ENCODE results near the gene CDYL2. TPM values are rescaled to one million over a fixed set of nuclear protein-coding genes. Genes with fewer than 3 reads are reported as not detected.
A peak's percentile ranks its signal among the peaks of the same experiment; 100 is the strongest.

Gene CDYL2
- total and polyA plus RNA-seq, 4 experiments from 2014 or later: 0.91 to 42.4 (median 20.0) TPM

- H3K27ac Mint-ChIP-seq: no peak overlapping the region
- peaks cover 53 to 63% of the 10 kb centered on the region in 2 donors for H3K36me3 Mint-ChIP-seq
- no peaks in the 10 kb centered on the region for H3K4me1 Mint-ChIP-seq
- H3K27me3 ChIP-seq (ENCODE audit: insufficient read depth, low read length): no peaks in the 10 kb centered on the region
- intact Hi-C loops (cut with micrococcal nuclease): no loop called here
- no peak overlapping the region for H3K4me3 Mint-ChIP-seq
- DNase-seq: no peak
- H3K36me3 ChIP-seq (ENCODE audit: insufficient read depth, low read length): peaks cover 12% of the 10 kb centered on the region
- CTCF ChIA-PET (ENCODE audit: partially characterized antibody): interaction anchor here (1.0 kb wide), 1 partner anchor 87 kb away, joined by 3 read pairs; no protein-coding TSS in a partner anchor
- no peaks in the 10 kb centered on the region for H3K9me3 Mint-ChIP-seq
- no peak overlapping the region for H3K27ac ChIP-seq (ENCODE audit: low read depth, low read length)
- H3K9me3 ChIP-seq (ENCODE audit: control insufficient read depth in 1 of 2, low read length in 2 of 2): no peaks in the 10 kb centered on the region
- no peaks in the 10 kb centered on the region for H3K27me3 Mint-ChIP-seq
- H3K4me1 ChIP-seq (ENCODE audit: insufficient read depth, low read length): no peaks in the 10 kb centered on the region
- no peak overlapping the region for H3K4me3 ChIP-seq (ENCODE audit: low read length in 2 of 2)
- POLR2A ChIA-PET (ENCODE audit: partially characterized antibody): interaction anchor here (0.7 to 1.6 kb wide), 2 partner anchors 35 to 190 kb away, joined by 4 to 5 read pairs; no protein-coding TSS in a partner anchor
Measured at GRCh38 chr16:80614908-80615671, 189.3 kb downstream of the CDYL2 start.

GRCh38 chr16:80612461-80613017, 191.9 kb downstream of the CDYL2 start:
- ChIA-PET CTCF (ENCODE audit: partially characterized antibody) (interaction anchor here (1.9 kb wide), 1 partner anchor 212 kb away, joined by 6 read pairs; no protein-coding TSS in a partner anchor), POLR2A (ENCODE audit: partially characterized antibody) (no interaction called here)
- no peak overlapping the region for H3K4me3 ChIP-seq (ENCODE audit: low read length in 2 of 2)
- intact Hi-C loops (cut with micrococcal nuclease): no loop called here
- DNase-seq: no peak
- H3K36me3 ChIP-seq (ENCODE audit: insufficient read depth, low read length): no peaks in the 10 kb centered on the region
- Mint-ChIP-seq H3K36me3 (peaks cover 56 to 73% of the 10 kb centered on the region in 2 donors), H3K4me3 (no peak overlapping the region), H3K27me3 (no peaks in the 10 kb centered on the region), H3K4me1 (peaks cover 0 to 2% (median 0%) of the 10 kb centered on the region in 4 donors), H3K9me3 (no peaks in the 10 kb centered on the region), H3K27ac (no peak overlapping the region)
- no peaks in the 10 kb centered on the region for H3K9me3 ChIP-seq (ENCODE audit: control insufficient read depth in 1 of 2, low read length in 2 of 2)
- H3K27ac ChIP-seq (ENCODE audit: low read depth, low read length): no peak overlapping the region
- H3K4me1 ChIP-seq (ENCODE audit: insufficient read depth, low read length): no peaks in the 10 kb centered on the region
- H3K27me3 ChIP-seq (ENCODE audit: insufficient read depth, low read length): no peaks in the 10 kb centered on the region

GRCh38 chr16:80611930-80612327, 192.5 kb downstream of the CDYL2 start:
- H3K4me1 ChIP-seq (ENCODE audit: insufficient read depth, low read length): peaks cover under 1% of the 10 kb centered on the region
- H3K36me3 ChIP-seq (ENCODE audit: insufficient read depth, low read length): no peaks in the 10 kb centered on the region
- no peak for DNase-seq
- H3K36me3 Mint-ChIP-seq: peaks cover 57 to 77% of the 10 kb centered on the region in 2 donors
- intact Hi-C loops (cut with micrococcal nuclease): no loop called here
- H3K9me3 Mint-ChIP-seq: peaks cover 0 to 2% (median 0%) of the 10 kb centered on the region in 8 donors
- no peaks in the 10 kb centered on the region for H3K27me3 Mint-ChIP-seq
- no peak overlapping the region for H3K27ac Mint-ChIP-seq
- no peaks in the 10 kb centered on the region for H3K9me3 ChIP-seq (ENCODE audit: control insufficient read depth in 1 of 2, low read length in 2 of 2)
- H3K4me3 ChIP-seq (ENCODE audit: low read length in 2 of 2): no peak overlapping the region
- no peak overlapping the region for H3K27ac ChIP-seq (ENCODE audit: low read depth, low read length)
- H3K4me3 Mint-ChIP-seq: no peak overlapping the region
- no peaks in the 10 kb centered on the region for H3K27me3 ChIP-seq (ENCODE audit: insufficient read depth, low read length)
- peaks cover 0 to 4% (median 3%) of the 10 kb centered on the region in 4 donors for H3K4me1 Mint-ChIP-seq
- CTCF ChIA-PET (ENCODE audit: partially characterized antibody): no interaction called here
- POLR2A ChIA-PET (ENCODE audit: partially characterized antibody): no interaction called here

DNA sequence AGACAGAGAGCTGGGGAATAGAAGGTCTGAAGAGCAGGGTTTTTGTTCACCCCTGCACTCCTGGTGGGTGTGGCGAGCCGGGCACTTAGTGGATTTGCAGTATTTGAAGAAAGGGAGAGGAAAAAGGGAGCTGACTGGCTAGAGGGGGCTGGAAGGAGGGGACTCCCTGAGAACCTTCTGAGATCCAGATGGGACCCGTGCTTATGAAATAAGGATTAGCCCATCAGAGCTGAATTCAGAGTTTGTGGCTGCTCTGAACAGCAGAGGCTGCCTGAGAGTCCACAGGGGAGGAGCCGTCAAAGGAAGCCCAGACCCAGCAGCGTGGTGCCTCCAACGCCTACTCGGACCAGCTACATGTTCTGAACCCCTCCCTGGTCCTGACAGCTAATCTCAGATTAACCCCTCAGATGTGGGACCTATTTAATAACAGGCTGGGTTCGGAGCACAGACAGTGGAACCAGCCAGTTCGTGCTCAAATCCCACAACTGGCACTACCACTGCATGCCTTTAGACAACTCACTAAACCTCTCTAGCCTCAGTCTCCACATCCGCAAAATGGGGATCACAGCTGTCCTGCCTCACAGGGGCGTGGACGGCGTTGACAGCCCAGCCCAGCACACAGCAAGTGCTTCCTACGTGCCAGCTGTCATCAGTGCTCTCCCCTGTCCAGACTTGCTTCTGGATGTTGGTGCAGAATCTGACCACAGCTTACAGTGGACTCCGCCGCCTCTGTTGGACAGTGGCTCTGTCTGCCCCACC, 193.0 kb downstream of the CDYL2 start:
- H3K27me3 Mint-ChIP-seq: no peaks in the 10 kb centered on the region
- no peak overlapping the region for H3K4me3 ChIP-seq (ENCODE audit: low read length in 2 of 2)
- no peaks in the 10 kb centered on the region for H3K27me3 ChIP-seq (ENCODE audit: insufficient read depth, low read length)
- peaks cover 6% of the 10 kb centered on the region for H3K4me1 ChIP-seq (ENCODE audit: insufficient read depth, low read length)
- no peak for DNase-seq
- ChIA-PET POLR2A (ENCODE audit: partially characterized antibody) (no interaction called here), CTCF (ENCODE audit: partially characterized antibody) (no interaction called here)
- no peak overlapping the region for H3K27ac ChIP-seq (ENCODE audit: low read depth, low read length)
- no peaks in the 10 kb centered on the region for H3K36me3 ChIP-seq (ENCODE audit: insufficient read depth, low read length)
- intact Hi-C loops (cut with micrococcal nuclease): no loop called here
- H3K9me3 ChIP-seq (ENCODE audit: control insufficient read depth in 1 of 2, low read length in 2 of 2): no peaks in the 10 kb centered on the region
- no peak overlapping the region for H3K4me3 Mint-ChIP-seq
- peaks cover 6 to 10% (median 8%) of the 10 kb centered on the region in 4 donors for H3K4me1 Mint-ChIP-seq
- no peak overlapping the region for H3K27ac Mint-ChIP-seq
- peaks cover 0 to 3% (median 0%) of the 10 kb centered on the region in 8 donors for H3K9me3 Mint-ChIP-seq
- H3K36me3 Mint-ChIP-seq: peaks cover 55 to 77% of the 10 kb centered on the region in 2 donors

GRCh38 chr16:80610481-80611156, 193.8 kb downstream of the CDYL2 start:
- H3K27me3 ChIP-seq (ENCODE audit: insufficient read depth, low read length): no peaks in the 10 kb centered on the region
- peaks cover 0 to 3% (median 0%) of the 10 kb centered on the region in 8 donors for H3K9me3 Mint-ChIP-seq
- no peaks in the 10 kb centered on the region for H3K9me3 ChIP-seq (ENCODE audit: control insufficient read depth in 1 of 2, low read length in 2 of 2)
- H3K27ac Mint-ChIP-seq: no peak overlapping the region
- H3K27me3 Mint-ChIP-seq: no peaks in the 10 kb centered on the region
- no peaks in the 10 kb centered on the region for H3K36me3 ChIP-seq (ENCODE audit: insufficient read depth, low read length)
- H3K36me3 Mint-ChIP-seq: peaks cover 51 to 73% of the 10 kb centered on the region in 2 donors
- H3K4me3 ChIP-seq (ENCODE audit: low read length in 2 of 2): no peak overlapping the region
- no peak for DNase-seq
- ChIA-PET CTCF (ENCODE audit: partially characterized antibody) (no interaction called here), POLR2A (ENCODE audit: partially characterized antibody) (no interaction called here)
- intact Hi-C loops (cut with micrococcal nuclease): no loop called here
- peaks cover 12% of the 10 kb centered on the region for H3K4me1 ChIP-seq (ENCODE audit: insufficient read depth, low read length)
- no peak overlapping the region for H3K4me3 Mint-ChIP-seq
- no peak overlapping the region for H3K27ac ChIP-seq (ENCODE audit: low read depth, low read length)
- H3K4me1 Mint-ChIP-seq: peaks cover 8 to 12% (median 12%) of the 10 kb centered on the region in 4 donors

DNA sequence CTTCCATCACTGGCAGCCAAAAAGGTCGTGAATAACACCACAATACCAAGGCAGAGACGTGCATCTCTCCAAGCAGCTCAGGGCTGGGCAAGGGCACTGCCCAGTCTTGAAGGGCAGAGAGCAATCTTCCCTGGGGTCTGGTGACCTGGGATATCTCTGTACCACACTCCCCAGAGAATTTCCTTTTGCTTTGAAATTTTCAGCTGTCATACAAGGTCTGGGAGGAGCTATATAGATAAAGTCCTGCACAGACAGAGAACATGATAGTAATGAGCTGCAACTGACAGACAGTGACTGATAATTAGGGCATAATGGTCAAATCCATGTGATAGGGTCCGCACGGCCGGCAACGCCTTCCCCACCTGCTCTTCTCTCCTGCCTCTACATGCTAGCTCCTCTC, 195.5 kb downstream of the CDYL2 start:
- Mint-ChIP-seq H3K27ac (peak overlapping the region in 1 of 7 donors; percentile 8), H3K36me3 (peaks cover 45 to 70% of the 10 kb centered on the region in 2 donors), H3K9me3 (peaks cover 0 to 3% (median 0%) of the 10 kb centered on the region in 8 donors), H3K4me1 (peaks cover 8 to 12% (median 12%) of the 10 kb centered on the region in 4 donors), H3K4me3 (no peak overlapping the region), H3K27me3 (no peaks in the 10 kb centered on the region)
- Histone ChIP-seq H3K4me1 (ENCODE audit: insufficient read depth, low read length) (peaks cover 12% of the 10 kb centered on the region), H3K36me3 (ENCODE audit: insufficient read depth, low read length) (no peaks in the 10 kb centered on the region), H3K4me3 (ENCODE audit: low read length in 2 of 2) (no peak overlapping the region), H3K9me3 (ENCODE audit: control insufficient read depth in 1 of 2, low read length in 2 of 2) (no peaks in the 10 kb centered on the region), H3K27me3 (ENCODE audit: insufficient read depth, low read length) (no peaks in the 10 kb centered on the region), H3K27ac (ENCODE audit: low read depth, low read length) (no peak overlapping the region)
- no peak for DNase-seq
- CTCF ChIA-PET (ENCODE audit: partially characterized antibody): interaction anchor here (1.5 kb wide), 1 partner anchor 216 kb away, joined by 5 read pairs; no protein-coding TSS in a partner anchor
- POLR2A ChIA-PET (ENCODE audit: partially characterized antibody): interaction anchor here (0.9 kb wide), 1 partner anchor 18 kb away, joined by 3 read pairs; no protein-coding TSS in a partner anchor
- intact Hi-C loops (cut with micrococcal nuclease): no loop called here

Measured in CD4-positive, alpha-beta memory T cell (primary cell).